DMS79 treated with DMSO at 0.1 percent for 48 hours (cell line): ENCODE measurements around the gene DAND5.
A peak's percentile ranks its signal among the peaks of the same experiment; 100 is the strongest.

Experiments used
- DNase-seq: peaks from one replicate; lab custom pipeline; 2025; lab: John Stamatoyannopoulos, UW

Gene DAND5

GRCh38 chr19:13008926-13009787 is 39.8 kb downstream of the DAND5 start:
- DNase-seq: no peak

GRCh38 chr19:13010038-13010991 is 40.9 kb downstream of the DAND5 start:
- DNase-seq: no peak

GRCh38 chr19:13010992-13011652 is 41.7 kb downstream of the DAND5 start:
- no peak for DNase-seq

GRCh38 chr19:13011653-13012389 is 42.4 kb downstream of the DAND5 start:
- no peak for DNase-seq

- no peak for DNase-seq
Observed at GRCh38 chr19:13012390-13012689, 43.0 kb downstream of the DAND5 start.

- no peak for DNase-seq
Observed at GRCh38 chr19:13012690-13013608, 43.6 kb downstream of the DAND5 start.

- no peak for DNase-seq
Observed at GRCh38 chr19:13013649-13014048, 44.3 kb downstream of the DAND5 start.

GRCh38 chr19:13014101-13014920 is 44.9 kb downstream of the DAND5 start:
- DNase-seq: no peak

GRCh38 chr19:13014921-13015280 is 45.5 kb downstream of the DAND5 start:
- no peak for DNase-seq

- peak; percentile 52 for DNase-seq
Observed at GRCh38 chr19:13015361-13016223, 46.2 kb downstream of the DAND5 start.

GRCh38 chr19:13016245-13016627 is 46.9 kb downstream of the DAND5 start:
- no peak for DNase-seq

GRCh38 chr19:13016628-13017305 is 47.4 kb downstream of the DAND5 start:
- no peak for DNase-seq

- no peak for DNase-seq
Observed at GRCh38 chr19:13017306-13018034, 48.1 kb downstream of the DAND5 start.

GRCh38 chr19:13018035-13018914 is 48.9 kb downstream of the DAND5 start:
- DNase-seq: no peak

GRCh38 chr19:13019332-13019731 is 50.0 kb downstream of the DAND5 start:
- DNase-seq: no peak

GRCh38 chr19:13020002-13020414 is 50.6 kb downstream of the DAND5 start:
- DNase-seq: no peak
